ENCODE measurements around the gene RALGAPB.
"Not testable (repeated sequence)": the region's sequence is repeated elsewhere in the genome, so short reads cannot be mapped to it uniquely, and the experiment has no call there.

Gene RALGAPB

GRCh38 chr20:38497246-38497935, 24.7 kb downstream of the RALGAPB start:
- DNase-seq (ENCODE audit: low spot score): no peak

- no peak for DNase-seq (ENCODE audit: low spot score)
Observed at GRCh38 chr20:38498909-38499308, 26.3 kb downstream of the RALGAPB start.

- DNase-seq (ENCODE audit: low spot score): no peak
Observed at GRCh38 chr20:38499366-38499765, 26.7 kb downstream of the RALGAPB start.

GRCh38 chr20:38501858-38502436, 29.3 kb downstream of the RALGAPB start:
- no peak for DNase-seq (ENCODE audit: low spot score)

GRCh38 chr20:38504368-38505090, 31.9 kb downstream of the RALGAPB start:
- DNase-seq (ENCODE audit: low spot score): no peak

- DNase-seq (ENCODE audit: low spot score): no peak
Observed at GRCh38 chr20:38505091-38505455, 32.4 kb downstream of the RALGAPB start.

- DNase-seq (ENCODE audit: low spot score): not testable (repeated sequence)
Observed at GRCh38 chr20:38511726-38512125, 39.1 kb downstream of the RALGAPB start.

- DNase-seq (ENCODE audit: low spot score): no peak
Observed at GRCh38 chr20:38514185-38514584, 41.5 kb downstream of the RALGAPB start.

GRCh38 chr20:38514947-38515346, 42.3 kb downstream of the RALGAPB start:
- no peak for DNase-seq (ENCODE audit: low spot score)

GRCh38 chr20:38515631-38516030, 43.0 kb downstream of the RALGAPB start:
- DNase-seq (ENCODE audit: low spot score): no peak

GRCh38 chr20:38519426-38519825, 46.8 kb downstream of the RALGAPB start:
- no peak for DNase-seq (ENCODE audit: low spot score)

- DNase-seq (ENCODE audit: low spot score): no peak
Observed at GRCh38 chr20:38520261-38520660, 47.6 kb downstream of the RALGAPB start.

GRCh38 chr20:38523697-38524096, 51.1 kb downstream of the RALGAPB start:
- no peak for DNase-seq (ENCODE audit: low spot score)

GRCh38 chr20:38528167-38528566, 55.5 kb downstream of the RALGAPB start:
- no peak for DNase-seq (ENCODE audit: low spot score)

- no peak for DNase-seq (ENCODE audit: low spot score)
Observed at GRCh38 chr20:38531021-38531420, 58.4 kb downstream of the RALGAPB start.

GRCh38 chr20:38534756-38535155, 62.1 kb downstream of the RALGAPB start:
- DNase-seq (ENCODE audit: low spot score): no peak

- no peak for DNase-seq (ENCODE audit: low spot score)
Observed at GRCh38 chr20:38536310-38536709, 63.7 kb downstream of the RALGAPB start.

GRCh38 chr20:38537176-38537575, 64.5 kb downstream of the RALGAPB start:
- DNase-seq (ENCODE audit: low spot score): no peak

- DNase-seq (ENCODE audit: low spot score): no peak
Observed at GRCh38 chr20:38538789-38539188, 66.1 kb downstream of the RALGAPB start.

- no peak for DNase-seq (ENCODE audit: low spot score)
Observed at GRCh38 chr20:38543014-38543906, 70.6 kb downstream of the RALGAPB start.

- DNase-seq (ENCODE audit: low spot score): no peak
Observed at GRCh38 chr20:38545771-38546170, 73.1 kb downstream of the RALGAPB start.
